H1 (cell line): ENCODE measurements around the gene BBIP1. TPM values are rescaled to one million over a fixed set of nuclear protein-coding genes. Genes with fewer than 3 reads are reported as not detected.

Experiments used
- CTCF ChIA-PET: fragments of 300-600 bp; sonication (Branson Sonifier 250); formaldehyde crosslinking; loops from one replicate; lab custom pipeline; 2021; ENCODE audit not compliant: partially characterized antibody; lab: Charles Lee
- POLR2A ChIA-PET: fragments of 300-600 bp; sonication (Branson Sonifier 250); formaldehyde crosslinking; loops from one replicate; lab custom pipeline; 2021; ENCODE audit warnings: inconsistent platforms; ENCODE audit not compliant: partially characterized antibody; lab: Charles Lee
- DNase-seq, 2 experiments: peaks; one replicate each; pipeline versions ENCODE4 v3.0.0 to v3.0.0-alpha.2; 2010 to 2022; ENCODE audit warnings: low spot score in 2 of 2, low read depth in 1 of 2, mixed read lengths in 1 of 2
- FAIRE-seq: peaks from 2 replicates; lab custom pipeline; 2011; peaks lifted over from hg19 to GRCh38; lab: Jason Lieb, UNC
- H2AFZ ChIP-seq: 2 replicates; pipeline ENCODE4 v1.8.1; 2012; ENCODE audit warnings: low read length, inconsistent platforms
- H2AK5ac ChIP-seq: 2 replicates; pipeline ENCODE4 v1.6.1; 2013; ENCODE audit warnings: low read depth, low read length
- H2BK120ac ChIP-seq: replicated peaks from 2 replicates; pipeline ENCODE3; 2013; ENCODE audit warnings: low read depth, low read length, inconsistent platforms
- H2BK12ac ChIP-seq: 2 replicates; pipeline ENCODE4 v1.6.1; 2013; ENCODE audit warnings: low read depth, low read length
- H2BK15ac ChIP-seq: 2 replicates; pipeline ENCODE4 v1.6.1; 2013; ENCODE audit warnings: low read length
- H2BK20ac ChIP-seq: 2 replicates; pipeline ENCODE4 v1.6.1; 2013; ENCODE audit warnings: low read length
- H2BK5ac ChIP-seq: 2 replicates; pipeline ENCODE4 v1.6.1; 2013; ENCODE audit warnings: low read depth, low read length
- H3K14ac ChIP-seq: 2 replicates; pipeline ENCODE4 v1.6.1; 2013; ENCODE audit warnings: inconsistent platforms; ENCODE audit not compliant: insufficient read length
- H3K18ac ChIP-seq: 2 replicates; pipeline ENCODE4 v1.6.1; 2013; ENCODE audit warnings: low read length; ENCODE audit errors: extremely low read depth
- H3K23ac ChIP-seq: 2 replicates; pipeline ENCODE4 v1.6.1; 2013; ENCODE audit warnings: inconsistent platforms; ENCODE audit not compliant: insufficient read length
- H3K23me2 ChIP-seq: 2 replicates; pipeline ENCODE4 v1.6.1; 2013; ENCODE audit warnings: low read depth, low read length
- H3K27ac ChIP-seq: 2 replicates; pipeline ENCODE4 v1.6.1; 2011; ENCODE audit warnings: low read depth, low read length, inconsistent platforms
- H3K27me3 ChIP-seq, 4 experiments: replicated peaks in 1 of 4; 1 replicate in 1 of 4; 2 replicates in 3 of 4; pipeline versions ENCODE4 v1.6.1 to v1.8.1; 2011 to 2013; ENCODE audit warnings: low read length in 3 of 4, mild to moderate bottlenecking in 3 of 4, inconsistent platforms in 2 of 4, mixed read lengths in 2 of 4, moderate library complexity in 1 of 4; ENCODE audit not compliant: control insufficient read depth in 3 of 4, insufficient read depth in 3 of 4; ENCODE audit errors: extremely low read depth in 1 of 4
- H3K36me3 ChIP-seq, 4 experiments: 2 replicates each; pipeline versions ENCODE4 v1.6.1 to v1.8.1; 2011 to 2013; ENCODE audit warnings: mild to moderate bottlenecking in 4 of 4, low read length in 3 of 4, moderate library complexity in 2 of 4, control low read depth in 1 of 4, inconsistent platforms in 1 of 4; ENCODE audit not compliant: insufficient read depth in 4 of 4, control insufficient read depth in 2 of 4
- H3K4ac ChIP-seq: replicated peaks from 2 replicates; pipeline ENCODE3; 2013; ENCODE audit warnings: low read length, low read depth, mixed read lengths, inconsistent platforms; ENCODE audit not compliant: insufficient read length
- H3K4me1 ChIP-seq, 4 experiments: replicated peaks in 1 of 4; 1 replicate in 1 of 4; 2 replicates in 3 of 4; pipeline versions ENCODE4 v1.6.1 to v1.8.1; 2011 to 2013; ENCODE audit warnings: low read length in 3 of 4, inconsistent platforms in 2 of 4, mixed read lengths in 1 of 4; ENCODE audit not compliant: insufficient read depth in 4 of 4, control insufficient read depth in 3 of 4
- H3K4me2 ChIP-seq, 2 experiments: 2 replicates each; pipeline versions ENCODE4 v1.6.1 to v1.8.1; 2011 to 2013; ENCODE audit warnings: low read depth in 2 of 2, low read length in 2 of 2, control low read depth in 1 of 2, inconsistent platforms in 1 of 2, mild to moderate bottlenecking in 1 of 2; ENCODE audit not compliant: insufficient read depth in 1 of 2
- H3K4me3 ChIP-seq, 4 experiments: fragments of 200-600, 300-600 bp in 1 of 4; sonication (generic), shearing (Covaris generic), sonication (Bioruptor Twin) in 1 of 4; 2 replicates each; pipeline versions ENCODE4 v1.5.1 to v1.8.1; 2011 to 2016; ENCODE audit warnings: low read length in 4 of 4, low read depth in 3 of 4, control low read depth in 2 of 4, inconsistent platforms in 2 of 4, mild to moderate bottlenecking in 2 of 4, mixed read lengths in 1 of 4, moderate library complexity in 1 of 4; ENCODE audit not compliant: insufficient read depth in 2 of 4; ENCODE audit errors: extremely low read depth in 1 of 4
- H3K56ac ChIP-seq: replicated peaks from 2 replicates; pipeline ENCODE3; 2013; ENCODE audit warnings: low read depth, mild to moderate bottlenecking, mixed read lengths, low read length, inconsistent platforms; ENCODE audit not compliant: insufficient read length
- H3K79me1 ChIP-seq: 2 replicates; pipeline ENCODE4 v1.6.1; 2013; ENCODE audit warnings: low read depth, low read length, control low read depth
- H3K79me2 ChIP-seq, 2 experiments: 2 replicates each; pipeline versions ENCODE4 v1.6.1 to v1.8.1; 2012 to 2013; ENCODE audit warnings: low read length in 2 of 2, mild to moderate bottlenecking in 2 of 2, inconsistent platforms in 1 of 2; ENCODE audit not compliant: insufficient read depth in 2 of 2, control insufficient read depth in 1 of 2
- H3K9ac ChIP-seq, 4 experiments: replicated peaks in 1 of 4; 1 replicate in 1 of 4; 2 replicates in 3 of 4; pipeline versions ENCODE4 v1.6.1 to v1.8.1; 2011 to 2013; ENCODE audit warnings: low read depth in 3 of 4, low read length in 3 of 4, control low read depth in 2 of 4, mild to moderate bottlenecking in 2 of 4, moderate library complexity in 2 of 4, inconsistent platforms in 1 of 4; ENCODE audit errors: extremely low read depth in 1 of 4
- H3K9me3 ChIP-seq, 2 experiments: 2 replicates each; pipeline versions ENCODE4 v1.6.1 to v1.8.1; 2012 to 2013; ENCODE audit warnings: mild to moderate bottlenecking in 2 of 2, moderate library complexity in 2 of 2, control low read depth in 1 of 2, inconsistent platforms in 1 of 2, low read depth in 1 of 2, low read length in 1 of 2, mixed read lengths in 1 of 2; ENCODE audit not compliant: insufficient read depth in 2 of 2
- H4K20me1 ChIP-seq, 2 experiments: replicated peaks in 1 of 2; 2 replicates each; pipeline versions ENCODE3 to v1.8.1; 2011 to 2013; ENCODE audit warnings: inconsistent platforms in 2 of 2, low read length in 2 of 2, mild to moderate bottlenecking in 1 of 2; ENCODE audit not compliant: insufficient read depth in 2 of 2, control insufficient read depth in 1 of 2
- H4K5ac ChIP-seq: 2 replicates; pipeline ENCODE4 v1.6.1; 2013; ENCODE audit warnings: low read length, low read depth, mixed read lengths, inconsistent platforms; ENCODE audit not compliant: insufficient read length
- H4K8ac ChIP-seq: 2 replicates; pipeline ENCODE4 v1.8.0; 2013; ENCODE audit warnings: mild to moderate bottlenecking, moderate library complexity, low read length, inconsistent platforms; ENCODE audit not compliant: insufficient read depth; ENCODE audit errors: extremely low read depth
- H4K91ac ChIP-seq: replicated peaks from 2 replicates; pipeline ENCODE3; 2013; ENCODE audit warnings: low read length, mixed read lengths, inconsistent platforms; ENCODE audit not compliant: insufficient read length
- CBX5 ChIP-seq: fragments of 300-800, 300-1000 bp; sonication (generic); IDR thresholded peaks from 2 replicates; pipeline ENCODE4 v1.7.1; 2016; ENCODE audit warnings: antibody characterized with exemption, low read length, low read depth
- CEBPB ChIP-seq: IDR thresholded peaks from 2 replicates; pipeline ENCODE4 v1.6.1; 2012; ENCODE audit warnings: low read depth, low read length
- CHD2 ChIP-seq: IDR thresholded peaks from 2 replicates; pipeline ENCODE4 v1.6.1; 2012; ENCODE audit warnings: low read length, improper control_type of control experiment
- CTCF ChIP-seq, 3 experiments: IDR thresholded peaks; 1 replicate in 2 of 3; 2 replicates in 1 of 3; pipeline versions ENCODE4 v1.5.1 to v1.6.1; 2011; ENCODE audit warnings: low read length in 3 of 3, mild to moderate bottlenecking in 3 of 3, inconsistent platforms in 2 of 3, low read depth in 1 of 3, moderate library complexity in 1 of 3; ENCODE audit not compliant: insufficient read depth in 1 of 3; ENCODE audit errors: control extremely low read depth in 1 of 3
- GABPA ChIP-seq: IDR thresholded peaks from 2 replicates; pipeline ENCODE4 v1.6.1; 2011; ENCODE audit warnings: mild to moderate bottlenecking, low read length, moderate library complexity, borderline replicate concordance; ENCODE audit not compliant: insufficient read depth
- PHF8 ChIP-seq: fragments of 200-600 bp; sonication (generic); conservative IDR thresholded peaks from 2 replicates; pipeline ENCODE4 v1.7.1; 2012; ENCODE audit warnings: low read depth, mild to moderate bottlenecking, inconsistent platforms, low read length, moderate library complexity
- SIRT6 ChIP-seq: IDR thresholded peaks from one replicate; pipeline ENCODE4 v1.7.1; 2012; ENCODE audit warnings: low read length, inconsistent platforms
- SUZ12 ChIP-seq: fragments of 200-600 bp; sonication (generic); IDR thresholded peaks from 2 replicates; pipeline ENCODE4 v1.6.1; 2012; ENCODE audit warnings: mild to moderate bottlenecking, inconsistent platforms, low read length, moderate library complexity, mixed read lengths
- ZNF274 ChIP-seq: IDR thresholded peaks from 2 replicates; pipeline ENCODE4 v1.7.0; 2012; ENCODE audit warnings: low read length, borderline replicate concordance; ENCODE audit errors: extremely low read depth
- WGBS, 2 experiments: shearing (Covaris generic) in 1 of 2; methylation state at CpG; one replicate each; pipeline versions ENCODE4 v1.1.6 to v1.1.7; 2013 to 2015; ENCODE audit warnings: low lambda C conversion rate in 2 of 2, mixed read lengths in 2 of 2, inconsistent platforms in 1 of 2, low coverage in 1 of 2, missing lambda C conversion rate in 1 of 2; ENCODE audit not compliant: insufficient replicate concordance in 2 of 2, insufficient coverage in 1 of 2, insufficient read length in 1 of 2; ENCODE audit errors: extremely low coverage in 1 of 2, missing lambda C conversion rate in 1 of 2; 5-methylcytosine and 5-hydroxymethylcytosine counted together
- polyA plus RNA-seq, 7 experiments: library from polyadenylated mRNA; depleted of rRNA in 3 of 7; stranded (reverse) in 5 of 7; unstranded in 2 of 7; fragments of >200 nt in 5 of 7; fragments of 200-250 nt in 2 of 7; gene quantifications; 1 replicate in 5 of 7; 2 replicates in 1 of 7; 4 replicates in 1 of 7; pipeline versions ENCODE4 v1.2.1 to v1.2.3, GENCODE V29; 2011 to 2013; ENCODE audit warnings: missing spikeins in 2 of 7, mixed read lengths in 2 of 7
- total RNA-seq: library from RNA; stranded (reverse); fragmentation: NEBNext Ultra II Directional; extraction: Animal tissue kit (Norgen Biotek cat#: 25700); gene quantifications from 2 replicates; pipeline ENCODE4 v1.2.1, GENCODE V29; 2021

The BBIP1 gene
- total and polyA plus RNA-seq, 2 of the 8 experiments (the other 6 are each of a cell fraction or from before 2014, with no cell fraction given) = 8.8 to 19.6 TPM

- Histone ChIP-seq H2BK15ac (no peak overlapping the region), H3K56ac (no peak overlapping the region), H2AK5ac (no peak overlapping the region), H3K79me2 (peaks cover 3 to 100% of the 10 kb centered on the region in 2 experiments; a peak in 3 of 4 replicates), H2BK5ac (no peak overlapping the region), H4K91ac (no peak overlapping the region), H2BK12ac (no peak overlapping the region), H3K14ac (no peak overlapping the region), H3K18ac (no peak overlapping the region), H2BK20ac (no peak overlapping the region), H3K27ac (no peak overlapping the region), H4K20me1 (peaks cover 1 to 5% of the 10 kb centered on the region in 2 experiments), H3K9ac (no peak overlapping the region), H2BK120ac (no peak overlapping the region), H3K4ac (no peak overlapping the region), H3K23ac (no peak overlapping the region), H3K4me3 (no peak overlapping the region), H3K23me2 (no peaks in the 10 kb centered on the region), H3K27me3 (no peaks in the 10 kb centered on the region), H3K4me2 (no peak overlapping the region), H4K5ac (no peak overlapping the region), H3K4me1 (peaks cover 0 to 3% (median 0%) of the 10 kb centered on the region in 4 experiments; a peak in 1 of 7 replicates), H3K36me3 (no peaks in the 10 kb centered on the region), H2AFZ (no peak overlapping the region), H4K8ac (no peak overlapping the region), H3K79me1 (no peaks in the 10 kb centered on the region), H3K9me3 (no peaks in the 10 kb centered on the region)
- ChIA-PET POLR2A (no interaction called here), CTCF (interaction anchor here (1.0 to 1.5 kb wide), 4 partner anchors 50 to 320 kb away, joined by 3 to 4 read pairs (median 4); no protein-coding TSS in a partner anchor)
- no peak for FAIRE-seq
- WGBS, 2 experiments = 97% methylated on average over 2 of the region's 2 CpGs; no CpG with 5 or more reads in 1 of the 2 experiments
- DNase-seq = no peak
- TF ChIP-seq GABPA = no peak
- TF ChIP-seq CTCF (IDR thresholded peaks at IDR 0.05; ENCODE audit: control extremely low read depth in 1 of 3, insufficient read depth in 1 of 3, low read depth in 1 of 3, low read length in 3 of 3) = no peak
- no peak for TF ChIP-seq CHD2
- no peak for TF ChIP-seq PHF8
- no peak for TF ChIP-seq SUZ12
- TF ChIP-seq ZNF274 = no peak
- TF ChIP-seq SIRT6 = no peak
- TF ChIP-seq CBX5 = no peak
- no peak for TF ChIP-seq CEBPB
These were observed 8.5 kb upstream of the BBIP1 start for GRCh38 chr10:110927461-110927860.
